A673 (cell line): ENCODE measurements around the gene RAD23B. TPM values are rescaled to one million over a fixed set of nuclear protein-coding genes. Genes with fewer than 3 reads are reported as not detected.

Source experiments
- BruUV-seq: library from RNA; stranded (reverse); fragments of 400-500 nt; replicated peaks from 2 replicates; lab custom pipeline; 2021; lab: Mats Ljungman, UMichigan
- CTCF ChIA-PET: fragments of 300-600 bp; sonication (Branson Sonifier 250); formaldehyde crosslinking; loops from one replicate; lab custom pipeline; 2022; ENCODE audit warnings: antibody characterized with exemption; lab: Charles Lee
- POLR2A ChIA-PET: fragments of 300-600 bp; sonication (Branson Sonifier 250); formaldehyde crosslinking; loops from one replicate; lab custom pipeline; 2022; ENCODE audit warnings: antibody characterized with exemption; ENCODE audit not compliant: low non-redundant PET; lab: Charles Lee
- DNase-seq: peaks from one replicate; pipeline ENCODE4 v3.0.0-alpha.2; 2015; ENCODE audit warnings: low spot score
- H3K27ac ChIP-seq: fragments of 200-600 bp; sonication (generic); 2 replicates; pipeline ENCODE4 v1.5.1; 2016; ENCODE audit warnings: mixed run types, low read depth, mild to moderate bottlenecking, mixed read lengths, antibody characterized with exemption, low read length; ENCODE audit not compliant: poor library complexity, severe bottlenecking
- H3K27me3 ChIP-seq: fragments of 200-600 bp; sonication (generic); replicated peaks from 2 replicates; pipeline ENCODE4 v1.6.1; 2017; ENCODE audit warnings: mixed run types, low read depth, mild to moderate bottlenecking, mixed read lengths, antibody characterized with exemption, low read length; ENCODE audit not compliant: insufficient read depth, poor library complexity
- H3K36me3 ChIP-seq: fragments of 200-600 bp; sonication (generic); 2 replicates; pipeline ENCODE4 v1.6.1; 2016; ENCODE audit warnings: mixed run types, mild to moderate bottlenecking, mixed read lengths, antibody characterized with exemption, low read length; ENCODE audit not compliant: insufficient read depth, poor library complexity, severe bottlenecking
- H3K4me1 ChIP-seq: fragments of 200-600 bp; sonication (generic); 2 replicates; pipeline ENCODE4 v1.6.1; 2017; ENCODE audit warnings: mixed run types, mild to moderate bottlenecking, mixed read lengths, antibody characterized with exemption, low read length; ENCODE audit not compliant: insufficient read depth, poor library complexity, severe bottlenecking
- H3K4me3 ChIP-seq: fragments of 200-600 bp; sonication (generic); 2 replicates; pipeline ENCODE4 v1.5.1; 2016; ENCODE audit warnings: low read depth, mixed run types, mild to moderate bottlenecking, mixed read lengths, low read length; ENCODE audit not compliant: poor library complexity, severe bottlenecking
- H3K9me3 ChIP-seq: fragments of 200-600 bp; sonication (generic); 2 replicates; pipeline ENCODE4 v1.6.1; 2016; ENCODE audit warnings: mixed run types, low read depth, mild to moderate bottlenecking, mixed read lengths, antibody characterized with exemption, low read length; ENCODE audit not compliant: poor library complexity, severe bottlenecking
- CTCF ChIP-seq: fragments of 300-800, 200-600 bp; sonication (generic); conservative IDR thresholded peaks from 2 replicates; pipeline ENCODE4 v1.5.1; 2017; ENCODE audit warnings: low read depth, mild to moderate bottlenecking, antibody characterized with exemption, low read length, moderate library complexity, mixed read lengths
- EZH2 ChIP-seq: fragments of 200-600 bp; sonication (generic); IDR thresholded peaks from 2 replicates; pipeline ENCODE4 v1.6.1; 2017; ENCODE audit warnings: borderline replicate concordance, low read depth, mild to moderate bottlenecking, mixed read lengths, antibody characterized with exemption, low read length; ENCODE audit not compliant: poor library complexity, severe bottlenecking
- intact Hi-C: fragments of 100-400 bp; cut with micrococcal nuclease; formaldehyde crosslinking; loops from one replicate; pipeline ENCODE4 v1.10.0; 2022; ENCODE audit not compliant: unreplicated experiment
- total RNA-seq: library from RNA; stranded (reverse); gene quantifications from 2 replicates; pipeline ENCODE4 v1.2.3, GENCODE V29; 2021

RAD23B gene
- total RNA-seq, 1 experiment from 2014 or later, result 151 TPM

GRCh38 chr9:107249131-107249533 lies 33.9 kb upstream of the RAD23B start:
- ChIA-PET CTCF (no interaction called here), POLR2A (no interaction called here)
- no TSS peak for BruUV-seq
- Histone ChIP-seq H3K4me1 (no peaks in the 10 kb centered on the region), H3K27ac (no peak overlapping the region), H3K9me3 (no peaks in the 10 kb centered on the region), H3K27me3 (peaks cover 4% of the 10 kb centered on the region), H3K4me3 (no peak overlapping the region), H3K36me3 (no peaks in the 10 kb centered on the region)
- TF ChIP-seq EZH2 (no peak), CTCF (no peak)
- intact Hi-C loops, result no loop called here
- DNase-seq, result no peak

- no peaks in the 10 kb centered on the region for H3K36me3 ChIP-seq
- POLR2A ChIA-PET, result no interaction called here
- no peak overlapping the region for H3K4me3 ChIP-seq
- CTCF ChIA-PET, result no interaction called here
- no peaks in the 10 kb centered on the region for H3K4me1 ChIP-seq
- intact Hi-C loops, result no loop called here
- TF ChIP-seq CTCF (no peak), EZH2 (no peak)
- no TSS peak for BruUV-seq
- H3K27me3 ChIP-seq, result peaks cover 4% of the 10 kb centered on the region
- no peaks in the 10 kb centered on the region for H3K9me3 ChIP-seq
- DNase-seq, result no peak
- H3K27ac ChIP-seq, result no peak overlapping the region
These were observed 33.3 kb upstream of the RAD23B start for GRCh38 chr9:107249665-107250285.

- CTCF ChIA-PET, result no interaction called here
- H3K4me1 ChIP-seq, result no peaks in the 10 kb centered on the region
- peaks cover 4% of the 10 kb centered on the region for H3K27me3 ChIP-seq
- H3K27ac ChIP-seq, result no peak overlapping the region
- no peak overlapping the region for H3K4me3 ChIP-seq
- no peaks in the 10 kb centered on the region for H3K9me3 ChIP-seq
- no peak for DNase-seq
- H3K36me3 ChIP-seq, result no peaks in the 10 kb centered on the region
- BruUV-seq, result no TSS peak
- no peak for TF ChIP-seq CTCF
- TF ChIP-seq EZH2, result no peak
- POLR2A ChIA-PET, result no interaction called here
- intact Hi-C loops, result no loop called here
These were observed 31.2 kb upstream of the RAD23B start for GRCh38 chr9:107251756-107252322.
